GM18505 (cell line): Measurements from ENCODE around the gene APC2.

ENCODE experiments used
- ATAC-seq: cut with Tn5 transposase; IDR thresholded peaks from one replicate; pipeline ENCODE4 v1.9.1; 2021; ENCODE audit not compliant: unreplicated experiment
- POLR2A ChIP-seq: IDR thresholded peaks from 4 replicates; pipeline ENCODE4 v1.6.1; 2011; ENCODE audit warnings: borderline replicate concordance; ENCODE audit not compliant: insufficient read depth, insufficient read length; ENCODE audit errors: extremely low read depth

APC2 gene, protein sequence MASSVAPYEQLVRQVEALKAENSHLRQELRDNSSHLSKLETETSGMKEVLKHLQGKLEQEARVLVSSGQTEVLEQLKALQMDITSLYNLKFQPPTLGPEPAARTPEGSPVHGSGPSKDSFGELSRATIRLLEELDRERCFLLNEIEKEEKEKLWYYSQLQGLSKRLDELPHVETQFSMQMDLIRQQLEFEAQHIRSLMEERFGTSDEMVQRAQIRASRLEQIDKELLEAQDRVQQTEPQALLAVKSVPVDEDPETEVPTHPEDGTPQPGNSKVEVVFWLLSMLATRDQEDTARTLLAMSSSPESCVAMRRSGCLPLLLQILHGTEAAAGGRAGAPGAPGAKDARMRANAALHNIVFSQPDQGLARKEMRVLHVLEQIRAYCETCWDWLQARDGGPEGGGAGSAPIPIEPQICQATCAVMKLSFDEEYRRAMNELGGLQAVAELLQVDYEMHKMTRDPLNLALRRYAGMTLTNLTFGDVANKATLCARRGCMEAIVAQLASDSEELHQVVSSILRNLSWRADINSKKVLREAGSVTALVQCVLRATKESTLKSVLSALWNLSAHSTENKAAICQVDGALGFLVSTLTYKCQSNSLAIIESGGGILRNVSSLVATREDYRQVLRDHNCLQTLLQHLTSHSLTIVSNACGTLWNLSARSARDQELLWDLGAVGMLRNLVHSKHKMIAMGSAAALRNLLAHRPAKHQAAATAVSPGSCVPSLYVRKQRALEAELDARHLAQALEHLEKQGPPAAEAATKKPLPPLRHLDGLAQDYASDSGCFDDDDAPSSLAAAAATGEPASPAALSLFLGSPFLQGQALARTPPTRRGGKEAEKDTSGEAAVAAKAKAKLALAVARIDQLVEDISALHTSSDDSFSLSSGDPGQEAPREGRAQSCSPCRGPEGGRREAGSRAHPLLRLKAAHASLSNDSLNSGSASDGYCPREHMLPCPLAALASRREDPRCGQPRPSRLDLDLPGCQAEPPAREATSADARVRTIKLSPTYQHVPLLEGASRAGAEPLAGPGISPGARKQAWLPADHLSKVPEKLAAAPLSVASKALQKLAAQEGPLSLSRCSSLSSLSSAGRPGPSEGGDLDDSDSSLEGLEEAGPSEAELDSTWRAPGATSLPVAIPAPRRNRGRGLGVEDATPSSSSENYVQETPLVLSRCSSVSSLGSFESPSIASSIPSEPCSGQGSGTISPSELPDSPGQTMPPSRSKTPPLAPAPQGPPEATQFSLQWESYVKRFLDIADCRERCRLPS (N-terminal part only)

GRCh38 chr19:1449467-1450442 lies at the start of gene APC2:
Gene APC2 (plus strand): TSS chr19:1450121. CDS start chr19:1453002, 2,881 bp downstream.
- TF ChIP-seq POLR2A = no peak
- ATAC-seq = no peak

DNA sequence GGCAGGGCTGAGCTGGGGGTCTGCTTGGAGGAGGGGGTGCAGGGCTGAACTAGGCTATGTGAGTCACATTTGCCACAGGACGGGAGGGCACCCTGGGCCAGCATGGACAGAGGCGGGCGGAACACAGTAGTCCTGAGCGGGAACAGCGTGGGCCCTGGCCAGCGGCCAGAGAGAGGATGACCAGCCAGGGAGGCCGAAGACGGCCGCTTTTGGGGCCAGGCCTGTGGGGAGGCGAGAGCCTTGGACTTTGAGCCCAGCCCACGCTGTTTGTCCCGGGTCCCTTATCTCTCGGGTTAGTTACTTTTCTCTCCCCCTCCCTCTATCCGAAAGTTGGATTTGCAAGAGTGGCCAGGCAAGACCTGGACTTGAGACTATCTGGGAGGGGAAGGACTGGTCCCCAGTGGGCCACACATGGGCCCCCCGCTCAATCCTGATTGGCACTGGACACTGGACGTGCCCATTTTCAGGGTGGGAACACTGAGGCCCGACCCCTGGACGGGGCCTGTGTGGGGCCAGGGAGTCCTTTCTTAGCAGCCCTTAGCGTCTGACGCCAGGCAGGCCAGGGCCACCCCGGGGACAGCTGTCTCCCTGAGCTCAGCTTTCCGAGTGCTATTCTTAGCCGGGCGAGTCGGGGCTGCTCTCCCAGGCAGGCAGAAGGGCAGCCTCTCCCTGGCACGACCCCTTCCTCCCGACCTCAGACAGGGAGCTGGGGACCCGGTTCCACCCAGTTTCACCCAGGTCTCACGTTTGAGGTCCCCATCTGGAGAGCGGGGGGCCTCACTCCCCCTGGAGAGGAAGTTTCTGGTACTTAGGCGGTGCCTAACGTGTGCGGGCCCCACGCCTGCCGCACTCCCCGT lies 49.4 kb upstream of the APC2 start:
- TF ChIP-seq POLR2A = no peak
- ATAC-seq = no peak

DNA sequence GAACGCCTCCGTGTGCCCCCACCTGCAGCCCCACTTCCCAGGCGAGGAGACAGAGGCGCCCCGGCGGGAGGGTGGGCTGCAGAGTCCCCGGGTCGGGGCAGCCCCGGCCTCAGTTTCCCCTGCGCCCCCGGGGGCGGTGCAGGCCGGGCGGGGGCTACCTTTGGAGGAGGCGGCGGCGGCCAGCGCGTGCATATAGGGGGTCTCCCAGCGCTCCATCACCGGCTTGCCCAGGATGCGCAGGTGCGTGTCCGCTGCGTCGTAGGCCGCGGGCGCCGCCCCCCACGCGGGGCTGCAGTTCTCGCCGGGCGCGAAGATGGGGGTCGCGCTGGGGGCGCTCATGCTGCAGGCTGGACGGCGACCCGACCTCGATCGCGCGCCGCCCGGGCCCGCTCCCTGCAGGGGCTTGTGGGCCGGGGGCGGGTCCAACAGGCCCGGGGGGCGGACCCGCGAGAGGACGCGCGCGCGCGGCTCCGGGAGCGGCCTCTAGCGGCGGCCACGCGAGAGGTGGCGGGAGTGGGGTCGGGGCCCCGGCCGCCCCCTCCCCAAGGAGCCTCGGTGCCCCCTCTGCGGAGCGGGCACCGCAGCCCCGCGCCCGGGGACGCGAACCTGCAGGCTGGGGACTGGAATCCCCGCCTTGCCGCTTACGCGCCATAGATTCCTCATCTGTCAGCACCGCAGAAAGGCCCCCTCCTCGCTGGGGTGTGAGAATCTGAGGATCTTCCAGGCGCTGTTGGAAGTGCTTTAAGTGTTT lies 48.6 kb upstream of the APC2 start, which contains the start of gene GAMT:
Gene GAMT (minus strand): TSS at position 405 of the 751 bp plus-strand sequence. CDS start 66 bp downstream, at position 339.
- no peak for ATAC-seq
- peak; percentile 23 for TF ChIP-seq POLR2A

DNA sequence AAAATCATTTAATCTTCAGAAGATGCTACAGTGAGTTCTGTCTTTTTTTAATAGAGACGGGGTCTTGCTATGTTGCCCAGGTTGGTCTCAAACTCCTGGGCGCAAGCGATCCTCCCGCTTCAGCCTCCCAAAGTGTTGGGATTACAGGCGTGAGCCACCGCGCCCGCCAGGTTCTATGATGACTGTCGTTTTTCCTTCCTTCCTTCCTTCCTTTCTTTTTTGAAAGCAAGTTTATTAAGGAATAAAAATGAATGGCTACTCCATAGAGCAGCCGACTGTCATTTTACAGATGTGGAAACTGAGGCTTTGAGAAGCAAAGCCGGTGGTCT lies 48.1 kb upstream of the APC2 start:
- no peak for TF ChIP-seq POLR2A
- no peak for ATAC-seq

- TF ChIP-seq POLR2A = no peak
- no peak for ATAC-seq
Observed at GRCh38 chr19:1402411-1403070, 47.4 kb upstream of the APC2 start.

- peak; percentile 76 for TF ChIP-seq POLR2A
- peak; percentile 79 for ATAC-seq
Observed at GRCh38 chr19:1406774-1407527, 43.0 kb upstream of the APC2 start.

DNA sequence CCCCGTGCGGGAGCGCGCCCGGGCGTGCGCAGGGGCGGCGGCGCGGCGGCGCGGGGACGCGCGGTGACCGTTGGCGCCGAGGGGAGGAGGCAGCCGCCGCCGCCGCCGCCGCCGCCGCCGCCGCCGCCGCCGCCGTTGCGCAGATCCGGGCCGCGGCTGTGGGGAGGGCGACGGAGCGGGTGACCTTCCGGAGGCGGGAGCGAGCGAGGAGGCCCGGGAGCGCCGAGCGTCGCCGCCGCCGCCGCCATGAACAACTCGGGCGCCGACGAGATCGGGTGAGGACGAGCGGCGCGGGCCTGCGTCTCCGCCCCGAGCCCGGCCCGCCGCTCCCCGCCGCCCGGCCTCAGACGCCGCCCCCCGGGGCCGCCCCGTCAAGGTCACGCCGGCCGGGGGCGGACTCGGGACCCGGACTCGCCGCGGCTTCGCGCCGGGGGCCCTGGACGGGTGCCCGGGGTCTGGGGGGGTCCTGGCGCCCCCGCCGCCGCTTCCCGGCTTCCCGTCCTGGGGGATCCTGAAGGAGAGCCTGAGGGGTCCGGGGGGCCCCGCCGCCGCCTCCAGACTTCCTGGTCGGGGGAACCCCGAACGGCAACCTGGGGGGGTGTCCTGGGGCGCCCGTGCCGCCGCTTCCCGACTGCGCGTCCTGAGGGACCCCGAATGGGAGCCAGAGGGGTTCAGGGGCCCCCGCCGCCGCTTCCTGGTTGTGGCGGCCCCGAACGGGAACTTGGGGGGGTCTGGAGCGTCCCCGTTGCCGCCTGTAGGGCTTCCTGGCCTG lies 42.2 kb upstream of the APC2 start, which contains the start of gene DAZAP1:
Gene DAZAP1 (plus strand): TSS at position 59 of the 772 bp plus-strand sequence. CDS start 188 bp downstream, at position 247.
- ATAC-seq = peak; percentile 3
- no peak for TF ChIP-seq POLR2A

DNA sequence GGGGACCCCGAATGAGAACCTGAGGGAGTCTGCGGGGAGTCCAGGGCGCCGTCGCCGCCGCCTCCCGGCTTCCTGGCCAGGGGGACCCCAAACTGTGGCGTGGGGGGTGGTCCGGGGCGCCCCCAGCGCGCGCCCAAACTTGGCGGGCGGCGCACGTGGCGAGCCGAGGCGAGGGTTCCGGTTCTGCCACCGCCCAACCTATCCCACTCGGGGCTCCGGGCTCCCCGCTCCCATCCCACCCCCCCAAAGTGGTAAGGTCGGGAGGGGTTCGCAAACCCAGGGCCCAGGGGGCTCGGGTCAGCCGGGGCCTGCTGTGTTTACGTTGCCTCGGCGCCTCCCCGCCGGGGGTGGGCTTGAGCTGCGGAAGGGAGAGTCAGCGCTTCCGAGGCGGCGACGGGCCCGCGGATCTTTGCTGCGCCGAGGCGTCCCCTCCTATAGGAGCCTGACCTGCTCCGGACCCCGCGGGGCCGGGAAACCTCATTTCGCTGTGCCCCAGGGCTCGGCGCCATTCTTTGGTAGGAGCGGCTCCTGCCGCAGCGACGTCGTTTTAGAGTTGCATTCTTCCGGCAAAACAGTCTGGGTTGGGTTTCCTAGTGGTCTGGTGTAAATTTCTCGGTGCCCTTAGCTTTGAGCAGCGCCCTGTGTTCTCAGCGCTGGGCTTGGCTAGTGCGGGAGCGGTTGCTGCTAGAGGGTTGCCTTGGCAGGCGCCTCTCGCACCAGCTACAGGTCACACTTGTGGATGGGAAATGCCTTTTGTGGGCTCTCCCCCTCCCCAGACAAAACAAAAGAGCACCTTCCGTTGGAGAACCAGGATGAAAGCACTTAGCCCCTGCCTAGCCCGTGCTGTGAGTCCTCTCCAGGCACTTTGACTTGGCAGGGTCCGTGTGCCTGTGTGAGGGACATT lies 41.4 kb upstream of the APC2 start:
- TF ChIP-seq POLR2A = peak; percentile 22
- ATAC-seq = no peak
